ENCODE results near the gene PIP5K1B. TPM values are rescaled to one million over a fixed set of nuclear protein-coding genes. Genes with fewer than 3 reads are reported as not detected.
"Not testable (repeated sequence)": the region's sequence is repeated elsewhere in the genome, so short reads cannot be mapped to it uniquely, and the experiment has no call there.

The PIP5K1B gene
- total RNA-seq, 2 experiments from 2014 or later, result 2.3 to 3.1 TPM

DNA sequence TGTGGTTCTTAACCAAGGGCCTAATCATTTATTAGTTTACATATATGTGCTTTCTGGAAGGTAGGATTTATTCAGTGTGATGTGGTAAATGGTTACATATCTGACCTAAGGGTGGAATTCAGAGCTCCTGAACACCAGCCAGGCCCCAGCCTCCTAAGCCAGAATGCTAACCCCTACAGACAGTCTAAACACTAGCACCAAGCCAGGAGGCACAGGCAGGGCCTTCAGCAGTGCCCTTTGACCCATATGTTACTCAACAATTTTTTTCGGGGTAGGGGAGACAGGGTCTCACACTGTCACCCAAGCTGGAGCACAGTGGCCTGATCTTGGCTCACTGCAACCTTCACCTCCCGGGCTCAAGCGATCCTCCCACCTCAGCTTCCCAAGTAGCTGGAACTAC lies 268.6 kb downstream of the PIP5K1B start:
- ChIA-PET POLR2A (no interaction called here), CTCF (interaction anchor here (0.6 to 1.0 kb wide), 2 partner anchors 26 to 79 kb away, joined by 3 to 5 read pairs; no protein-coding TSS in a partner anchor)

DNA sequence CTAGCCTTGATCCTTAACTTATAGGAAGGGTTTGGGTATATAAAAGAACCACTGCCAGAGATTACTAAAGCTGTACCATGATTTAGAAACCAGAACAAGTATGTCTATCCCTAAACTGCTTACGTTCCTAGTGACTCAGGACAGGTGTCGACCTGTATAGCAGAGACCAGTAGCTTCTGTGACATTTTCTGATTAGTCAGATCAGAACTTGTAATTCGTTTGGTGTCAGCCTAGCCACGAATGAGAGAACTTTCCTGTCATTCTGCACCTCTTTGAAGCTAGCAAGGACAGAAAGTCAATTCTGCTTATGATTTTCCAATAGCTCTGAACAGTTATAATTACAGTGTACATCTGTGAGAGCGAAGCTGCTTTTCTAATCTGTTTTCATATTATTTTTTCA lies 269.4 kb downstream of the PIP5K1B start:
- ChIA-PET CTCF (interaction anchor here (1.0 to 1.2 kb wide), 2 partner anchors 23 to 61 kb away, joined by 3 to 4 read pairs; partner anchors contain the start of gene FXN), POLR2A (interaction anchor here (0.6 kb wide), 1 partner anchor 321 kb away, joined by 3 read pairs; no protein-coding TSS in a partner anchor)

DNA sequence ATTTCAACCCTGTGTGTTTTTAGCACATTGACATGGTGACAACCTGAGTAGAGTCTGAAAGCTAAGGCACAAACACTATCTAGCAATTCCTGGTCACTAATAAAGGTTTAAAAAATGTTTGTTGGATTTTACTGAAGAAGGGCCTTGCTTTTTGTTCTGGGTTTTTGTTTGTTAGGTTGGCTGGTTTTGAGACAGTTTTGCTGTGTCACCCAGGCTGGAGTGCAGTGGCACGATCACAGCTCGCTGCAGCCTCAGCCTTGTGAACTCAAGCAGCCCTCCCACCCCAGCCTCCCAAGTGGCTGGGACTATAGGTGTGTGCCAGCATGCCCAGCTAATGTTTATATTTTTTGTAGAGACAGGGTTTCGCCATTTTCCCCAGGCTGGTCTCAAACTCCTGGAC lies 269.9 kb downstream of the PIP5K1B start:
- POLR2A ChIA-PET, result interaction anchor here (0.6 kb wide), 1 partner anchor 321 kb away, joined by 3 read pairs; no protein-coding TSS in a partner anchor
- CTCF ChIA-PET, result interaction anchor here (1.0 to 1.2 kb wide), 2 partner anchors 23 to 60 kb away, joined by 3 to 4 read pairs; partner anchors contain the start of gene FXN

- ChIA-PET POLR2A (no interaction called here), CTCF (interaction anchor here (0.6 to 1.2 kb wide), 2 partner anchors 24 kb away, joined by 3 to 4 read pairs; no protein-coding TSS in a partner anchor)
These were observed 270.5 kb downstream of the PIP5K1B start for GRCh38 chr9:68975365-68976043.

DNA sequence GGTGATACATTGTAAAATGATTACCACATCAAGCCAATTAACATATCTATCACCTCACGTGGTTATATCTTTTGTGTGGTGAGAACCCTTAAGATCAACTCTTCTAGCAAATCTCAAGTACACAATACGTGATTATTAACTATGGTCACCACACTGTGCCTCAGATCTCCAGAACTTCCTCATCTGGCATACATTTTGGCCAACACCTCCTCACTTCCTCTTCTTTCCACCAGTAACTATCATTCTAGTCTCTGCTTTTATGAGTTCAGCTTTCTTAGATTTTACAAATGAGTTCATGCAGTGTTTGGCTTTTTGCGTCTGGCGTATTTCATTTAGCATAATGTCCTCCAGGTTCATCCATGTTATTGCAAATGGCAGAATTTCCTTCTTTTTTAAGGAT lies 273.0 kb downstream of the PIP5K1B start:
- CTCF ChIA-PET, result no interaction called here
- POLR2A ChIA-PET, result no interaction called here

DNA sequence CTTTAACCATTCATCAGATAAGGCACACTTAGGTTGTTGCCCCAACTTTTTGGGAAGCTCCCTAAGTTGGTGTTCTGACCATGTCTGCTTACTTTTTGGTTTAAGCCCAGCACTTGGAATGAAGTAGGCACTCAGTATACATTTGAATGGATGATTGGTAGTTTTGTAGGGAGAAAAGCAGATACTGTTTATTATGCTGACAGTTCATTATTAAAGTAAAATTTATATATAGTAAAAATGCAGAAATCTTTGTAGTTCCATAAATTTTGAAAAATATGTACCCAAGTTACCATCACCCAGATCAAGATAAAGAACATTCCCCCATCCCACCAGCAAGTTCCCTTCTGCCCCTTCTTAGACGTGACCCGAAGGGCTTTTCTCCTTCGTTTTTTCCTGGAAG lies 273.5 kb downstream of the PIP5K1B start:
- CTCF ChIA-PET, result interaction anchor here (0.6 kb wide), 1 partner anchor 42 kb away, joined by 3 read pairs; no protein-coding TSS in a partner anchor
- POLR2A ChIA-PET, result no interaction called here

DNA sequence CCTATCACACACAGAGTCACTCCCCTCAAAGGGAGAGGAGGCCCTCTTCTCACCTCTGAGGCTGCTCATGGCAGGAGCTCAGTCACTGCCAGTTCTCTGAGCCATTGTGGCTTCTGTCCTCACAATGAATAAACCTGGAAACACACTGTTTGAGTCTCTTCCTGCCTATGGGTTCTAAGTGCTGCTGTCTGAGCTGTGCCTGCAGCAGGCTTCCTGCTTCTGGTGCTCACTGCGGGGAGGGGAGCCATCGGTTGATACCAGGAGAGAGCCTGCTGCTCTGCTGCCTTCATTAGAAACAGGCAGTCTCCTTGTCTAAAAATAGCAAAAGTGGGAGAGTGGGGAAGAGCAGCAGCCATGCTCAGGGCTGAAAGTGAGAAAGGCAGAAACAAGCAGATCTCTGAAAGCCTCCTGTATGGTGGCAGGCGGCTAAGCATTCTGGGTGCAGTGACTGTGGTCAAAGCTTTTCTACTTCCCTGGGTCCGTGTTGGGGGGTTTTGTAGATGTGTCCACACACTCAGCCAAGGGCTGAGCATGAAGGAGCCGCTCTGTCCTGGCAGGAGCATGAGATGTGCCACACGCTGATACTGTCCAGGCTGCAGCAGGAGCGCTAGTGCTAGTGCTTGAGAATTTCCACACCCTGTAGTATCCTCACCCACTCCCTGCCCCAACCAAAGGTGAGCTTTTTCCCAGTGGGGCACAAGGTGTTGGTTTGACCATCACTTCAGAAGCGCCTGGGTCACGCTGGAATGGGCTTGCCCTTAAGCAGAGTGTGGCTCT lies 274.7 kb downstream of the PIP5K1B start:
- CTCF ChIA-PET, result interaction anchor here (0.8 kb wide), 1 partner anchor 28 kb away, joined by 3 read pairs; no protein-coding TSS in a partner anchor
- POLR2A ChIA-PET, result no interaction called here

DNA sequence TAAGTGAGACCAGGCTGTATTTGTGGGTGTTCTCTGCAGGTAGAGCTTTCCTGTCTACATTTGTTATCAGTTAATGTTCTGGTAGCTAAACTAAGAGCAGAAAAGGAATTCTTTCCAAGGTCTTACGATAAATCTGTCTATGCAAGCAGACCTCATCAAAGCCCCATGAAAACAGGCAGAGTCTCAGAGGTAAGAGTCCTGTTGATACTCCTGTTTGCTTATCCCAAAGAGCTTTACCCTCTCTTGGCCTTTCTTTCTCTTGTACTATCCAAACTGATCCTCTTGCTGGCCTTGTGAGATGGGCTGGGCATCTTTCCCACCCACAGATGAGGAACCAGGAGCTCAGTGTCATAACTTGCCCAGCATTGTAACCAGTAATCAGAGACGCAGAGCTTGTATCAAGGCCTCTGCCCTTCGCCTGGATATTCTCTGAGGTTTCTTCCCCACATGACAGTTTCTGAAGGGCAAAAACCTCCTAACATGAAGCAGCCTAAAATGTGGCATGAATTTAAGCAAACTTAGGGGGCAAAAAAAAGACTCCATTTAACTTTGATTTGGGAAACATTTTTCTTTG lies 275.4 kb downstream of the PIP5K1B start:
- ChIA-PET POLR2A (no interaction called here), CTCF (no interaction called here)

DNA sequence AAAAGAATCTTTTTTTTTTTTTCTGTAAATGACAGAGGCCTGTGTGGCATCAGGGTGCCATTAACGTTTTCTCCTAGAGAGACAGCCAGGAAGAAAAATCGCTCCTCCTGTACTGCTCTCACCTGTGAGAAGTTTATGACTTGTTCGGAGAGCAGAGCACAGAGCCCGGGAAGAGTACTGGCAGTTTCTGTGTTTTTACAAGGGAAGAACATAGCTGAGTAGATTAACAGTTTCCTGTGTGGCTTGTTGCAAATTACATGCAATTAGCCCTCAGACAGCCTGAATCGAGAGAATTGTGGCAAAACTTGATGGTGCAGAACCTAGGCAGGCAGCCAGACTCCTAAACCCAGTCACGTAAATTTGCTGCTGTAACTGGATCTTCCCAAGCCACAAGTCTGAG lies 276.7 kb downstream of the PIP5K1B start:
- POLR2A ChIA-PET, result interaction anchor here (0.7 kb wide), 1 partner anchor 20 kb away, joined by 4 read pairs; no protein-coding TSS in a partner anchor

GRCh38 chr9:68983008-68983411 lies 278.0 kb downstream of the PIP5K1B start:
- POLR2A ChIA-PET, result no interaction called here
- CTCF ChIA-PET, result no interaction called here

More for the DNA sequence above, 276.7 kb downstream of the PIP5K1B start:
- CTCF ChIA-PET, result interaction anchor here (0.6 kb wide), 1 partner anchor 19 kb away, joined by 3 read pairs; no protein-coding TSS in a partner anchor

DNA sequence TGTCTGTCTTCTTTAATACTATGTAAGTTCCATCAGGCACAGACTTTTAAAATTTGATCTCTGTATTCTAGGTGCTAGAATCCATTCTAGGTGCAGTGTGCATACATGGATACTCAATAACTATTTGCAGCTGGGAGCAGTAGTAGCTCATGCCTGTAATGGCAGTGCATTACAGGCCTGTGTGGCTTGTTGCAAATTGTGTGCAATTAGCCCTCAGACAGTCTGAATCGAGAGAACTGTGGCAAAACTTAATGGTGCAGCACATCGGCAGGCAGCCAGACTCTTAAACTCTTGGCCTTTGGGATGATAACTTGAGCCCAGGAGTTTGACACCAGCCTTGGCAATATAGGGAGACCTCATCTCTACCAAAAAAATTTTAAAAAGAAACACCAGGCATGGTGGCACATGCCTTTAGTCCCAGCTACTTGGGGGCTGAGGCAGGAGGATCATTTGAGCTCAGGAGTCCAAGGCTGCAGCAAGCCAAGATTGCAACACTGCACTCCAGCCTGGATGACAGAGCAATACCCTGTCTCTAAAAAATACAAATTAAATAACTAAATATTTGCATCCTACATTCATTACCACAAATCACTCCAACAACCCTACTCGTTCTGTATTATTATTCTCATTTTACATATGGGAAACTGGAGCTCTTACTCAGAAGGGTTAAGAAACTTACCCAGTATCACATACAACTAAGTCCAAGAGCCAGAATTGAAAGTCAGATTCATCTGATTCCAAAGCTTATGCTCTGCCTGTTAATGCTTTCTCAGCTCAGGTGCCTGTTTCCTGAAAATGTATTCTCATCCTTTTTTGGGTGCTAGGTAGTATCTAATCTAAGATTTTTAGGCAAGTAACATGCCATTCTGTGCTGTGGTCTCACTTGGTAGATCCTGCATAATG lies 278.7 kb downstream of the PIP5K1B start:
- CTCF ChIA-PET, result interaction anchor here (1.3 kb wide), 1 partner anchor 16 kb away, joined by 4 read pairs; no protein-coding TSS in a partner anchor
- POLR2A ChIA-PET, result no interaction called here

GRCh38 chr9:68986949-68987348 lies 281.9 kb downstream of the PIP5K1B start:
- POLR2A ChIA-PET, result not testable (repeated sequence)
- CTCF ChIA-PET, result interaction anchor here (1.1 kb wide), 1 partner anchor 11 kb away, joined by 4 read pairs; no protein-coding TSS in a partner anchor

DNA sequence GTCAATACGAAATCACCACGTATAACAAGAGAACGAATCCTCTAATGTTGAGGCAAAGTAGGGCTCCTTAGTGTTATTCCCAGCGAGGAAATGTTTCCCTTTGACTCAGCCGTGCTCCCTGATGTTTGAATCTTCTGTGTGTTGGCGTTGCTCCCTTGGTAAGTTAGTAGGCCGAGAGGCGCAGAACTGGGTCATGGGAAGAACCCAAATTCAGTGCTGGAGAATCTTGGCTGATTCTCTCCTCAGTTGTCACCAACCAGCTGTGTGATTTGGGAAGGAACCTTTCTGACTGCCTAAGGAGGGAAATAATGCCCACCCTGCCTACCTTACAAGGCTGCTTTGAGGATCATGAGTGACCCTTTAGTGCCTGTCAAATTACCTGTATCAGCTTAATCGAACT lies 286.4 kb downstream of the PIP5K1B start:
- CTCF ChIA-PET, result no interaction called here
- POLR2A ChIA-PET, result no interaction called here

DNA sequence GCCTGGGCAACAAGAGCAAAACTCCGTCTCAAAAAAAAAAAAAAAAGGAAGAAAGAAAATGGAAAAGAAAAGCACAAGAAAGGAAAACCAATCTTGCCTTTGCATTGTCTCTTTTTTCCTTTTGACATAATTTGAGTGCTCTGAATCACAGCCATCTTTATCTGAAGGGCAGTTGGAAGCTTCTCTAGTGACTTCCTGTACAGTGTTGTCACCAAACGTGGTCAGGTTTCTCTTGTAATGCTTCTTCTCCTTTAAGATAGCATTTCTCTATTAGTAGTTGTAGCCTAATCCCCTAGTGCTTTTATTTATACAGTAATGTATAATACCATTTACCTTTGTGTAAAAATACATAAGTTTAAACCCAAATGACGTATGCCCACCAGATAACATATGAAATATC lies 290.7 kb downstream of the PIP5K1B start:
- ChIA-PET POLR2A (no interaction called here), CTCF (no interaction called here)

DNA sequence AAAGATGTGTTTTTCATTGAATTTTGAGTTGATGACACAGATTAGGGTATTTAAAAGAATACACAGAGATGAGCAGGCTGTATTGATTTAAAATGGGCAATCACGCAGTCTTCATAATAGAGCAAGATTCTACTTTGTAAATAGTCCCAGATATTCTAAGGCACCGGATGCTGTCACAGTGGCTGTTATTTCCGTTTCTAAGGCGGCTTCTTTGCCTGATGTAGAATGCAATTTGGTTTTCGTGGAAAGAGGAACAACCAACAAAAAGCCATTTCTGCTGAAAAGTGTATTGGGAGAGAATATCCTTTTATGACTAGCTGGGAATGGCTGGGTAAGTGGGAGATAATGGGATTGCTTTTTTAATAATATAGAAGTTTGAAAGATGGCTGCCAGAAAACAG lies 291.4 kb downstream of the PIP5K1B start:
- ChIA-PET POLR2A (no interaction called here), CTCF (no interaction called here)

DNA sequence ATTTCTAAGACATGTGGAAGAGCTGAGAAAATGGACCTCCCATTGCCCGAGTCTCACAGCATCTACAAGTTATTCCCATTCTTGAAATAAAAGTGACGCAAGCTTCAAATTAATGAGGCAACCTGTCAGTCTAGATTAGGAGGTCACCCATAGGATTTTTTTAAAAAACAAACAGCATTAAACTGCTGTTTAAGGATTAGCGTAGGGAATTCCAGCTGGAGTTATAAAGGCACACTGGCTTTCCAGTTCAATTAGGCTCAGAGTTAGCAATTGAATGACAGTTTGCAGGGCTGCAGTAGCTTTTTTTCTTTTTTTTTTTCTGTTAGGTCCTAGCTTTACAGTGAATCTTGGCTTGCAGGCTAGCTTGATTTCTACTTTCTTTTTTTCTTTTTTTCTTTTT lies 292.6 kb downstream of the PIP5K1B start:
- ChIA-PET POLR2A (no interaction called here), CTCF (interaction anchor here (0.7 kb wide), 1 partner anchor 11 kb away, joined by 4 read pairs; no protein-coding TSS in a partner anchor)

DNA sequence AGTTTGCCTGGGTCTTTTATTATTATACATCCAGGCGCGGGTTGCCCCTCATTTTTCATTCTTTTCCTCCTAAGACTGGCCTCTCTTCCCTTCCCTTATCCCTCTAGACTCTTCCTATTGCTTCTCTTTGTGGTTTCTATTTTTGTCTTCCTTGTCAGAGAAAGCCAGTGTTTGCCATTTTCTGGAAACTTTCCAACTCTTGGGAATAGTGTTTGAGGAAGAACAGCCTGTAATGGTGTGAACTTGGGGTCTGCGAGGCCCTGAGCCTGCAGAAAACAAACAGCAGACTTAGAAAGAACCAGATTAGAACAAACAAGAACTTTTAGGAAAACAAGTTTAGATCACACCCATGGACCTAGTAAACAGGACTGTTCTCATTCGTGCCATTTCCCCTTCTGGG lies 293.3 kb downstream of the PIP5K1B start:
- ChIA-PET POLR2A (no interaction called here), CTCF (no interaction called here)

DNA sequence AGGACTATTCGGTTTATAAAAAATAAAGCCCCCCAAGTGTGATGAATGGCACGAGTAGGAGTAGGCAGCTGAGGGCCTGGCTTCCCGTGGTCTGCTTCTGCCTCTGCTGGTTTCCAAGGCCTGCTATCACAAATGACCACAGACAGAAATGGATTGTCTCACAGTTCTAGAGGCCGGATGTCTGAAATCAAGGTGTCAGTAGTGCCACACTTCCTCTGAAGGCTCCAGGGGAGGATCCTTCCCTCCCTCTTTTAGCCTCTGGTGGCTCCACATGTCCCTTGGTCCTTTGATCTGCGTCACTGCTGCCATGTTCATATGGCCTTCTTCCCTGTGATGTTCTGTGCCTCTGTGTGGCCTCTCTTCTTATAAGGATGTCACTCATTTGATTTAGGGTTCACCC lies 293.8 kb downstream of the PIP5K1B start:
- ChIA-PET CTCF (interaction anchor here (0.7 to 1.3 kb wide), 3 partner anchors 15 to 417 kb away, joined by 3 to 4 read pairs (median 3); no protein-coding TSS in a partner anchor), POLR2A (no interaction called here)

All from activated CD8-positive, alpha-beta memory T cell treated with anti-CD3 and anti-CD28 coated beads for 36 hours (primary cell).